ENCODE measurements around the gene GTF2H3.
A peak's percentile ranks its signal among the peaks of the same experiment; 100 is the strongest.
"Not testable (repeated sequence)": the region's sequence is repeated elsewhere in the genome, so short reads cannot be mapped to it uniquely, and the experiment has no call there.

Gene GTF2H3

DNA sequence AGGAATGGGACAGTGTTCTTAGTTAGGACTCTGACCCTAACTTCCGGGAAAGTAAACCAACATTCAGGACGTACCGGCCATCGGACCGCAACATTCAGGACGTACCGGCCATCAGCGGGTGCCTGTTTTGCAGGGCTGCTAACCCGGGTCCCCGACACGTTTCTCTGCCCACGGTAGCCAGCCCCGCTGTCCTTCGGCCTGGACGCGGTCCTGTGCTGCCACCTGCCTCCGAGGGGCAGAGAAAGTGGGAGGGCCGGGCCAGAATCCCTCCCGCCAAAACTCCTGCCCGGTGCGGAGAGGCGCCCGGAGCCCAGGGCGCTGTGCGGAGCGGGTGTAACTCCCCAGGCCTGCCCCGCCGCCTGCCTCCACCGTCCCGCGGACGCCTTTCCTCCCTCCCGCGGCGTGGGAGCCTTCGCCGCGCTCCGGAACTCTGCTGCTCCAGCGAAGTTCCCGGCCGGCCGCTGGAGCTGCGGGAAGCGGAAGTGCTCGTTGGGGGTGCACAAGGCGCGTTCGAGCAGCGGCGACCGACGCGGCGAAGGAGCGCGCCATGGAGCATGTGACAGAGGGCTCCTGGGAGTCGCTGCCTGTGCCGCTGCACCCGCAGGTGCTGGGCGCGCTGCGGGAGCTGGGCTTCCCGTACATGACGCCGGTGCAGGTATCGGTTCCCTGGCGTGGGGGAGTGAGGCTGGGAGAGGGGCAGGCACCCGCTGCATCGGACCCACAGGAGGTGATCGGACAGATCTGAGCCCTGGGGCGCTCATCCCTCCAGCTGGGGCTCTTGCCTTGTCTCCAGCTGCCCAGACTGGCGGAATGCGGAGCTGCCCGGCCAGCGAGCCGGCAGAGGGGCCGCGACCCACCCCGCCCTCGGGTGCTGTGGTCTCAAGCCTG, 31.8 kb upstream of the GTF2H3 start, which contains the start of gene DDX55:
Gene DDX55, plus strand, starts transcription at position 498 of the 888 bp plus-strand sequence. Its CDS starts 50 bp downstream, at position 548.
- peak; percentile 97 for ATAC-seq
- TF ChIP-seq, protein P1, sequence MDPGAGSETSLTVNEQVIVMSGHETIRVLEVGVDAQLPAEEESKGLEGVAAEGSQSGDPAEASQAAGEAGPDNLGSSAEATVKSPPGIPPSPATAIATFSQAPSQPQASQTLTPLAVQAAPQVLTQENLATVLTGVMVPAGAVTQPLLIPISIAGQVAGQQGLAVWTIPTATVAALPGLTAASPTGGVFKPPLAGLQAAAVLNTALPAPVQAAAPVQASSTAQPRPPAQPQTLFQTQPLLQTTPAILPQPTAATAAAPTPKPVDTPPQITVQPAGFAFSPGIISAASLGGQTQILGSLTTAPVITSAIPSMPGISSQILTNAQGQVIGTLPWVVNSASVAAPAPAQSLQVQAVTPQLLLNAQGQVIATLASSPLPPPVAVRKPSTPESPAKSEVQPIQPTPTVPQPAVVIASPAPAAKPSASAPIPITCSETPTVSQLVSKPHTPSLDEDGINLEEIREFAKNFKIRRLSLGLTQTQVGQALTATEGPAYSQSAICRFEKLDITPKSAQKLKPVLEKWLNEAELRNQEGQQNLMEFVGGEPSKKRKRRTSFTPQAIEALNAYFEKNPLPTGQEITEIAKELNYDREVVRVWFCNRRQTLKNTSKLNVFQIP (CRISPR knock-in tag; IDR thresholded peaks at IDR 0.05; ENCODE audit: borderline replicate concordance, low read depth), result peak; percentile 88; the same call in 1 of the 2 replicates
- TF ChIP-seq PPARA (CRISPR knock-in tag; IDR thresholded peaks at IDR 0.05; ENCODE audit: borderline replicate concordance) (no peak), CSDC2 (CRISPR knock-in tag; IDR thresholded peaks at IDR 0.05) (peak; percentile 65; the same call in 1 of the 2 replicates), ZFP30 (CRISPR knock-in tag; IDR thresholded peaks at IDR 0.05) (no peak), ZFP3 (CRISPR knock-in tag; IDR thresholded peaks at IDR 0.05) (peak; percentile 59; the same call in 1 of the 2 replicates), OSR1 (CRISPR knock-in tag; IDR thresholded peaks at IDR 0.05) (no peak), SNAI2 (CRISPR knock-in tag; IDR thresholded peaks at IDR 0.05) (no peak), ZC3H10 (CRISPR knock-in tag; IDR thresholded peaks at IDR 0.05) (no peak), BACH2 (CRISPR knock-in tag; IDR thresholded peaks at IDR 0.05; ENCODE audit: borderline replicate concordance) (no peak), ARNTL (CRISPR knock-in tag; IDR thresholded peaks at IDR 0.05; ENCODE audit: borderline replicate concordance, low read depth) (no peak), TOX (CRISPR knock-in tag; IDR thresholded peaks at IDR 0.05; ENCODE audit: borderline replicate concordance) (no peak)
- TF ChIP-seq, protein P2, sequence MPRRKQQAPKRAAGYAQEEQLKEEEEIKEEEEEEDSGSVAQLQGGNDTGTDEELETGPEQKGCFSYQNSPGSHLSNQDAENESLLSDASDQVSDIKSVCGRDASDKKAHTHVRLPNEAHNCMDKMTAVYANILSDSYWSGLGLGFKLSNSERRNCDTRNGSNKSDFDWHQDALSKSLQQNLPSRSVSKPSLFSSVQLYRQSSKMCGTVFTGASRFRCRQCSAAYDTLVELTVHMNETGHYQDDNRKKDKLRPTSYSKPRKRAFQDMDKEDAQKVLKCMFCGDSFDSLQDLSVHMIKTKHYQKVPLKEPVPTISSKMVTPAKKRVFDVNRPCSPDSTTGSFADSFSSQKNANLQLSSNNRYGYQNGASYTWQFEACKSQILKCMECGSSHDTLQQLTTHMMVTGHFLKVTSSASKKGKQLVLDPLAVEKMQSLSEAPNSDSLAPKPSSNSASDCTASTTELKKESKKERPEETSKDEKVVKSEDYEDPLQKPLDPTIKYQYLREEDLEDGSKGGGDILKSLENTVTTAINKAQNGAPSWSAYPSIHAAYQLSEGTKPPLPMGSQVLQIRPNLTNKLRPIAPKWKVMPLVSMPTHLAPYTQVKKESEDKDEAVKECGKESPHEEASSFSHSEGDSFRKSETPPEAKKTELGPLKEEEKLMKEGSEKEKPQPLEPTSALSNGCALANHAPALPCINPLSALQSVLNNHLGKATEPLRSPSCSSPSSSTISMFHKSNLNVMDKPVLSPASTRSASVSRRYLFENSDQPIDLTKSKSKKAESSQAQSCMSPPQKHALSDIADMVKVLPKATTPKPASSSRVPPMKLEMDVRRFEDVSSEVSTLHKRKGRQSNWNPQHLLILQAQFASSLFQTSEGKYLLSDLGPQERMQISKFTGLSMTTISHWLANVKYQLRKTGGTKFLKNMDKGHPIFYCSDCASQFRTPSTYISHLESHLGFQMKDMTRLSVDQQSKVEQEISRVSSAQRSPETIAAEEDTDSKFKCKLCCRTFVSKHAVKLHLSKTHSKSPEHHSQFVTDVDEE (CRISPR knock-in tag; IDR thresholded peaks at IDR 0.05), result 0 out of 2 replicates have a peak, but pooled peaks have one; percentile 26

DNA sequence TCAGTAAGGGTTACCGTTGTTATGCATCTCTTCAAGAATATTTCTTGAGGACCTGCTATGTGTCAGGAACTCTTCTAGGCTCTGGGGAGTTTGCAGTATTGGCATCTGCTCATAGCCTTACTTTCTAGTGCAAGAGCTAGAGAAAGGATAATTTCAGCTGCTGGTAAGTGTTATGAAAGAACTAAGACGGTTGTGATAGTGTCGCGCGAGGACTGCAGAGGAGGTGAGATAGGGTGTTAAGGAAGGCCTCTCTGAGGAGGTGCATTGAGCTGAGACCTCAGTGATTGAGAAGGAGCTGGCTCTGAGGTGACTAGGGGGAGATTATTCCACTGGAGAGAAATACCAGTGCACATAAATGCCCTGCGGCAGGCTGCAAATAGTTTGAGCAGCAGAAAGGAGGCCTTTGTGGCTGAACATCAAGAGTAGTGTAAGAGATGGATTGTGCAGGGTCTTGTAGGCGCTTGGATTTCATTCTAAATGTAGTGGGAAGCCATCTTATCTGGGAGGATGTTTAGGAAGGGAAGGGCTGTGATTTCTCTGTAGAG, 30.9 kb upstream of the GTF2H3 start:
- ATAC-seq, result 0 out of 3 replicates have a peak, but pooled peaks have one; percentile 1
- TF ChIP-seq TCF4 (CRISPR knock-in tag; IDR thresholded peaks at IDR 0.05; ENCODE audit: borderline replicate concordance), result no peak

DNA sequence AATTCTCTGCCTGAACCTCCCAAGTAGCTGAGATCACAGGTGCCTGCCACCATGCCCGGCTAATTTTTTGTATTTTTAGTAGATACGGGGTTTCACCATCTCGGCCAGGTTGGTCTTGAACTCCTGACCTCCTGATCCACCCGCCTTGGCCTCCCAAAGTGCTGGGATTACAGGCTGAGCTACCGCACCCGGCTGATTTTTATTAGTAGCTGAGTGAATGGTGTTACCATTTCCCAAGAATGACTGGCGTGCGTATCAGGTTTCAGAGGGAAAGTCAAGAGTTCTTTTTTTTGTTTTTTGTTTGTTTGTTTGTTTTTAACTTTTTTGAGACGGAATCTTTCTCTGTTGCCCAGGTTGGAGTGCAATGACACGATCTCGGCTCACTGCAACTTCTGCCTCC, 30.1 kb upstream of the GTF2H3 start:
- not testable (repeated sequence) for ATAC-seq

DNA sequence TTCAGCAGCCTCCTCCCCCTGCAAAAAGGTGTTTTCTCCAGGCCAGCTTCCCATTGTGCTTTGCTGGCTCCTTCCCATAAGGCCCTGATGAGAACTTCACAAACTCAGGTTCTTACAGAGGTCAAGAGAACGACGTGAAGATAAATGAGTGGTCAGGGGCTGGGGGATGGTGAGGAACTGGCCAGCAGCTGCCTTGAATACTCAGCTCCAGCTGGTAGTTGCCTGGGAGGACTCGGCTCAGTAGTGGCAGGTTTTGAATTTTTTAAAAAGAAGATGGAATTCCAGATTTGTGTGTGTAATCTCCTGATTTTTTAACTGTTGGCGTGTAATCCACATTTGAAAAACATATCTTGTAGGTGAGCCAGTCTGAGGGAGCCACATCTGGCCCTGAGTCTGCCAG, 25.9 kb upstream of the GTF2H3 start:
- TF ChIP-seq ZNF70 (CRISPR knock-in tag; IDR thresholded peaks at IDR 0.05) (no peak), SNAI2 (CRISPR knock-in tag; IDR thresholded peaks at IDR 0.05) (no peak), BACH2 (CRISPR knock-in tag; IDR thresholded peaks at IDR 0.05; ENCODE audit: borderline replicate concordance) (no peak), ZFP30 (CRISPR knock-in tag; IDR thresholded peaks at IDR 0.05) (no peak), ZNF8 (CRISPR knock-in tag; IDR thresholded peaks at IDR 0.05) (no peak), CSDC2 (CRISPR knock-in tag; IDR thresholded peaks at IDR 0.05) (no peak), ZFP3 (CRISPR knock-in tag; IDR thresholded peaks at IDR 0.05) (no peak), ARNTL (CRISPR knock-in tag; IDR thresholded peaks at IDR 0.05; ENCODE audit: borderline replicate concordance, low read depth) (no peak), TOX (CRISPR knock-in tag; IDR thresholded peaks at IDR 0.05; ENCODE audit: borderline replicate concordance) (no peak)
- TF ChIP-seq, protein P3, sequence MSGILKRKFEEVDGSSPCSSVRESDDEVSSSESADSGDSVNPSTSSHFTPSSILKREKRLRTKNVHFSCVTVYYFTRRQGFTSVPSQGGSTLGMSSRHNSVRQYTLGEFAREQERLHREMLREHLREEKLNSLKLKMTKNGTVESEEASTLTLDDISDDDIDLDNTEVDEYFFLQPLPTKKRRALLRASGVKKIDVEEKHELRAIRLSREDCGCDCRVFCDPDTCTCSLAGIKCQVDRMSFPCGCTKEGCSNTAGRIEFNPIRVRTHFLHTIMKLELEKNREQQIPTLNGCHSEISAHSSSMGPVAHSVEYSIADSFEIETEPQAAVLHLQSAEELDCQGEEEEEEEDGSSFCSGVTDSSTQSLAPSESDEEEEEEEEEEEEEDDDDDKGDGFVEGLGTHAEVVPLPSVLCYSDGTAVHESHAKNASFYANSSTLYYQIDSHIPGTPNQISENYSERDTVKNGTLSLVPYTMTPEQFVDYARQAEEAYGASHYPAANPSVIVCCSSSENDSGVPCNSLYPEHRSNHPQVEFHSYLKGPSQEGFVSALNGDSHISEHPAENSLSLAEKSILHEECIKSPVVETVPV (CRISPR knock-in tag; IDR thresholded peaks at IDR 0.05), result no peak
- TF ChIP-seq, protein P1 (CRISPR knock-in tag; IDR thresholded peaks at IDR 0.05; ENCODE audit: borderline replicate concordance, low read depth), result no peak
- ATAC-seq, result no peak

All from SK-N-SH treated with all-trans-retinoic acid at 6 μM for 48 hours (cell line).